Dermis microvascular lymphatic vessel endothelial cell (primary cell): ENCODE measurements around the gene MPI. TPM values are rescaled to one million over a fixed set of nuclear protein-coding genes. Genes with fewer than 3 reads are reported as not detected.

Experiments used
- DNase-seq, 2 donors: peaks; one replicate each; pipeline versions ENCODE4 v3.0.0 to v3.0.0-alpha.2; 2010; ENCODE audit warnings: low read depth in 2 of 2
- total RNA-seq: library from RNA; depleted of rRNA; stranded (reverse); fragments of >200 nt; gene quantifications from 2 replicates; pipeline ENCODE4 v1.2.1, GENCODE V29; 2014

The MPI gene, protein sequence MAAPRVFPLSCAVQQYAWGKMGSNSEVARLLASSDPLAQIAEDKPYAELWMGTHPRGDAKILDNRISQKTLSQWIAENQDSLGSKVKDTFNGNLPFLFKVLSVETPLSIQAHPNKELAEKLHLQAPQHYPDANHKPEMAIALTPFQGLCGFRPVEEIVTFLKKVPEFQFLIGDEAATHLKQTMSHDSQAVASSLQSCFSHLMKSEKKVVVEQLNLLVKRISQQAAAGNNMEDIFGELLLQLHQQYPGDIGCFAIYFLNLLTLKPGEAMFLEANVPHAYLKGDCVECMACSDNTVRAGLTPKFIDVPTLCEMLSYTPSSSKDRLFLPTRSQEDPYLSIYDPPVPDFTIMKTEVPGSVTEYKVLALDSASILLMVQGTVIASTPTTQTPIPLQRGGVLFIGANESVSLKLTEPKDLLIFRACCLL
- 24.3 and 38.9 TPM in 2 replicates for total RNA-seq

DNA sequence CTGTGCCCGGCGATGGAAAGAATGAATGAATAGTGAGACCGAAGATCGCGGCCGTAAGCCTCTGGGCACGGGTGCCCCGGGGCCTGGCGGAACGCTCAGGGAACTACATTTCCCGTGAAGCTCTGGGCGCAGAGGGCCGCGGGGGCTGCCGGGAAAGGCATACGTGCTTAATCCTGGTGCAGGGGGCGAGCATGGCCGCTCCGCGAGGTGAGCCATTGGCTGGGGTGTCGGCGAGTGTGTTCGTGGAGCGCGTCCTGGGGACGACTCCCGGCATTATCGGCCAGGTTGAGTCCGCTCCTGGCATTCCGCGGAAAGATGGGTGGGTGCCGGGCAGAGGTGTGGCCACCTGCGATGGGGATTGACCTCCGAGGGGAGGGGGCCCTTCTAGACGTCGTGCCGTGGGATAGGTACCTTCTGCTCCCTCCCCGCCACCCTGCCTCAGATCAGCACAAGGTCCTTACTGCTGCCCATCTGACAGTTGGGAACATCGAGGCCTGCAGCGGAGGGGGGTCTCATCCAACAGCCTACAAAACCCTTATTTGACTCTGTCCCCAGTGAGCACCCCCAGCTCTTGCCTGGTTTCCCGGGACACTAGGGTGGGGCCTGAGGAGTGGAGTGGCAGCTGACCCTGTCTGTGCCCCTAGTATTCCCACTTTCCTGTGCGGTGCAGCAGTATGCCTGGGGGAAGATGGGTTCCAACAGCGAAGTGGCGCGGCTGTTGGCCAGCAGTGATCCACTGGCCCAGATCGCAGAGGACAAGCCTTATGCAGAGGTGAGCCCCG is at the start of gene MPI:
TSS of gene MPI (plus strand) at position 160 of the 782 bp plus-strand sequence. CDS start at position 192, 32 bp downstream.
- DNase-seq = peak; percentile 42 to 85

DNA sequence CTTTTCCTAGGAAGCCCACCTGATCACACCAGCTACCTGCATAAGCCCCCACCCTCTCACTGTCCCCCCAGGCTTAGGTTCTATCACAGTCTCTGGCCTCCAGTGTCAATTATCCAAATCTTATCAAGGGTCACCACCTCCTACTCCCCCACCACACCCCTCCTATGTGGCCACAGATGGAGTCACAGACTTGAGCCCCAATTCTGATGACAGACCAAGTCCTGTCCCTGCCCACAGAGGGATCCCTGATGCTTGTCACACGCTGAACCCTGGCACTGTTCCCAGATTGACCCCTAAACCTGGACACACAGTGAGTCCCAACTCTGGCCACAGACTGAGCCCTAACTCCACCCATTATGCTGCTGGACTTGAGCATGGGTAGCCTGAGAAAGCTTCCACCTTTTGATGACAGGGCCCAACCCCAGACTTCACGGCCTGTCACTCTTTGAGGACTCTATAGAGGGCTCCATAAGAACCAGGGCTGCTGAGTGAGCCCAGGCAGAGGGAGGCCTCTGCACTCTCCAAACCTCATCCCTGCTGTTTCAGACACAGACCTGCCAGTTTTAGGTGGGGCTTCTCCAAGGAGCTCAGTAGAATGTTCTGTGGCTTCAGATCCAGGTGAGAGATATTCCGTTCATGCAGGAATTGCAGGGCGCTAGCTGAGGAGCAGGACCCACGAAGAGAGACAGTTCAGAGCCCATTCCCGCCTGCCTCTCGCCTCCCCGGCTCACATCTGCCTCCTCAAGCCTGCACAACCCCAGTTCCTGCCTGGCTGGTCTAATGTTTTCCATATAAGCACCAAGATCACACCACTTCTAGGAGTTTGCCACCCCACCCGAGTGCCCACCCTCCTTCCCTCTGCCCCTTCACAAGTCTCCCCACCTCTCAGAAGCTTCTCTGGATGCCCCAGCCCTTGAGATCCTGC is 48.7 kb upstream of the MPI start:
- DNase-seq = no peak

DNA sequence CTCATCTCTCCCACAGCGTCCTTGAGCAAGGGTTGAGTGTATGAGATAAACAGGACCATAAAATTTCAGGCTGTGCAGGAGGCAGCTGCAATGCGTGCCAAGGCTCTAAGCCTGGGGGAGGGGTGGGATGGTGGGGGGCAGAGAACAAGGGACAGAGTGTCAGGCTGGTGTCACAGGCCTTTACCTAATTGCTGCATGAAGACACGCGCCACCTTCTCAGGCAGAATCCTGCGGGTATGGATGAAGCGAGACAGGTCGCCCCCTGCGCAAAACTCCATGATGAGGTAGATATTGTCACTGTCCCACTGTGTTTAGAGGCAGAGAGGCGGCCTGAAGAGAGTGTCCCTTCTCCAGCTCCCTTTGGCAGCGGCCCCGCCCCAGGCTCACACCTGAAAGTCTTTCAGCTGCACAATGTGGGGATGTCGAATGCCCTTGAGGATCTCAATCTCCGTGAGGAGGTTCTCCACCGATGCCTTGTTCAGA is 47.9 kb upstream of the MPI start:
- DNase-seq = no peak

DNA sequence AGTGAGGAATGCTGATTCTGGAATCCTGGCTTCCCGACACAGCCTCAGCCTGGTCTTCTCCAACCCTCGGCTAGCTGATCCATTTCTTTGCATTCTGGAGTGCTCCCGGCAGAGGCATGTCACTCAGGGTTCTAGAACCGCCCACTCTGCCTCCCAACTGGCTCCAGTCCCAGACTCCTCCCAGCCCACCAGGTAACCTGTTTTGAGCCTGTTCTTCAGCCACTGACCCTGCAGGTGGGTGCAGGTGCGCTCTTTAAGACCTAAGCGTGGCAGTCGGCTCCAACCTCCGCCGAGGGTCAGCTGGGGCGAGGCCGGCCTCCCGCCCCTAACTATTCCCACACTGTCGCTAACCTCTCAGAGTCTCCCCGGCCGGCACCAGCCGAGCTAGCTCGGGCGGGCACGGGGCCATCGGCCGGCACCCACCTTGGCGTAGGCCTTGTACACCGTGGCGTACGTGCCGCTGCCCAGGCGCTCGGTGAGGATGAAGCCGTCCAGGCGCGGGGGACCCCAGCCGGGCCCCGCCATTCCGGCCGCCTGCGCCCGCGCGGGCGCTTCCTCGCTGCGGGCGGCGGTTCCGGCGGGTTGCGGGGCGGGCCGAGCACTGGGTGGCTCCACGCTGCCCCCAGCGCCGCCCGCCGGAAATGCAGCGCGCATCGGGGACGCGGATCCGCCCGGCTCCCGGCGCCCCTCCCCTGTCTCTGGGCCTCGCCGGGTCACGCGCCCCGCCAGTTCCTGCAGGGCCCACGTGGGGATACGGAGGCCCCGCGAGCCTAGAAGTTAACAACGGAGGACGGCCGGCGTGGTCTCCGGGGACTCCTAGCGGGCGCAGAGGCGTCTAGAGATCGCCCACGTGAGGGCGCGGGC is 47.0 kb upstream of the MPI start, which contains the start of gene ULK3:
TSS of gene ULK3 (minus strand) at position 576 of the 864 bp plus-strand sequence. CDS start at position 525, 51 bp downstream.
- peak; percentile 40 to 85 for DNase-seq

DNA sequence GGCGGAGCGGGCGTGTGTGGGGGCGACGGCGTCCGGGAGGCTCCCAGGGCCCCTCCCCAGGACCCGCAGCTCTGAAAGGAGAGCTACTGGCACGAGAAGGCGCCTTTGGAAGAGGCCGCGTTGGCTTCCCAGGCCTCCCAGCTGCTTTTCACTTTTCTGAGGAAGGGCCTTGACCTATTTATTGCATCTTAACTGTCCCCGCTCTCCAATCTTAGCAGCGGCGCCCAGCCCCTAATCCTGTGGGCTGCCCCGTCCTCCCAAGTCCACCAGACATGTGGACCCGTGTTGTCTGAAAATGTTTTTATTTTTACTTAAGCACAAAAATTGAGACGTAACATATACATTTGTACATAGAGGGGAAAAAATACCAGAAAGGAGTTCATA is 46.4 kb upstream of the MPI start:
- DNase-seq = no peak

DNA sequence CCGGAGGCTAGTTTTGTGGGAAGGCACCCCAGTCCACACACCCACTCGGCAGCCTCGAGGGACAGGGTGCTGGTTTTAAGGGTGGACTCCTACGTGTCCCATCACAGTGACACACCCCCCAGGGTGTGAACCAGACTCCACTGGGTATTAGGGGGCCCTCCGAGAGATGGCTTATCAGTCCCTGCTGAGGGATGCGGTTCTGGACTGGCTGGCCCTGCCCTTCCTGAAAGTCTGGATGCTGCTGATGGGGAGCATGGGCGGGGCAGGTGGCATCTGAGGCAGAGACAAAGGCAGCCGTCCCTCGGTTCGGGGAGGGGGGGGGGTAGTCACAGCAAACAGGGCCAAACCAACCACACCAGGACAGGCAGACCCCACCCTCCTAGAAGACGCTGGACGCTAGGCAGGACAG is 45.9 kb upstream of the MPI start:
- DNase-seq = no peak

DNA sequence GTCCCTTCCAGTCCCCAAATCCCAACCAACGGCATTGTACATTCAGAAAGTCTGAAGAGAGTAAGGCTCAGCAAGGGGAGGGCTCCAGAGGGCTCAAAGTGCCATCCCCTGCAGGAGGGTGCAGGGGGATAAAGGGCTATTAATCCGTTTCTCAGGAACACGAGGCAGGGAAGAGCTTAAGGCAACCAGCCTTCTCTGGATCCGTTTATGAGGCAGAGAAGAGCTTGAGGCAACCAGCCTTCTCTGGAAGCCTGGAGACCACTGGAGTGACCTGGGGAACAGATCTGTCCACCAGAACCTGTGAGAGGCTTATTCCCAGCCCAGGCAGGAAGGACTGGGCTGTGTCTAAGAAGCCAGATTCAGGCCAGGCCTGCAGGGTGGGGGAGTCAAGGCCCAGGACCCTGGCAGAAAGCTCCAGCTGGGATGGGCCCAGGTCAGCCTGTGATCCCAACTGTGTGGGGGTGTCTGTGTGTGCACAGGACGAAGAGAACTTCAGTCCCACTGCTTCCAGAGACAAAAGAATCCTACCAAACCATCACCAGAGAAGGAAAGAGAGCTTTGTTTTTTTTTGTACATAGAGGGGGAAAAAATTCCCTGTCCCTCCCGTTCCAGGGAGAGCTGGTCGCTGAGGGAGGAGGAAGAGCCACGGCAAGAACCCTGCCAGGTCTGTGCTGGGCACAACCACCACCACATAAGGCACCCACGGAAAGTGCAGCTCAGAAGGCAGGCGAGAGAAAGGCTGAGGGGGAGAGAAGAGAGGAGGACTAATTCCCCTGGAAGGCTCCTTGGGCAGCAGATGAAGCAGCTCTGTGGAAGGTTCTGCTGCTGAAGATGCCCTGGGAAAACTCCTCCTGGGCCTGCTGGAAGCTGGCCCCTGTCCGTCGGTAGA is 45.3 kb upstream of the MPI start:
- no peak for DNase-seq

DNA sequence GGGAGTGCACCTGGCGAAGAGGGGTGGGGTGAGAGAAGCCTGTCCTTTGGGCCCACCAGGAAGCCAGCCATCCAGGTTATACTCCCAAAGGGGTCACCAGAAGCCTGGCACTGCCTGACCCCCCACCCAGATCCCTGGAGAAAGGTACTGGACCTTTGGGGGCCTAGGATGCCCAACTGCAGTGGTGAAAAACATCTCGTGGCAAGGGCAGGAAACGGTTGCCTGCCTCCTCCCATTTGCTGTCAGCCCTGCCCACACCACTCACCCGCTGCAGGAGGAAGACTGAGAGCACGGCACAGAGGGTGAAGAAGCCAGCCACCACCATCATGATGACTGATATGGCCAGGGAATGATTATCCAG is 44.7 kb upstream of the MPI start:
- DNase-seq = no peak

DNA sequence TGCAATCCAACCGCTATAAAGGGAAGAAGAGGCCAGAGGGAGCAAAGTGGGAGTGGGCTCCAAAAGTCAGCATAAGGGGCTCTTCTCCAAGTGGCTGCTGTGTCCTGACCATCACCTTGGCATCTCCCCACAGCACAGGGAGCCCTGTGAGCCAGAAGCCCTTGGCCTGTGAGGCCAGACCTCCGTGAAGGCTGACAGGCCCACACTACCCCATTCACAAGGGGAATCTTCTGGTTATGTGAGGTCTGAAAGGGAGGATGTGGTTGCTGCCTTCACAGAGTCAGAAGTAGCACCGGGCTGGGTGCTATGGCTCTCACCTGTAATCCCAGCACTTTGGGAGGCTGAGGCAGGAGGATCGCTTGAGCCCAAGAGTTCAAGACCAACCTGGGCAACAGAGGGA is 44.3 kb upstream of the MPI start:
- no peak for DNase-seq

DNA sequence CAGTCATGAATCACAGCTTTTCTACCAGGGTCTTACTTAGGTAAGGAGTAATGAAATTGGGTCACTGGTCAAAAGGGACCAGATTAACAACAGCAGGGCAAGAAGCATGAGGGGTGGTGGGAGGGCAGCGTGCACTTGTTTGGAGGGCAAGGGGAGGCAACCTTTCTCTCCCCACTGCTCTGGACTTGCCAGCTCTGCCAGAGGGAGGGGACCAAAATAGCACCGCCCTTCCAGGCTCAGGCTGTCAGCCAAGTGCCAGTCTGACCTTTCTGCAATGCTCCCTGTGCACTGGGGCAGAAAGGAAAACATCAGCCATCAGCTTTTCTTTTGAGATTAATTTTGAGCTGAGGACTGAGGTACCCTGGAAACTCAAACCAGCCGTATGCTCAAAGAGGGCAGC is 42.4 kb upstream of the MPI start:
- no peak for DNase-seq

DNA sequence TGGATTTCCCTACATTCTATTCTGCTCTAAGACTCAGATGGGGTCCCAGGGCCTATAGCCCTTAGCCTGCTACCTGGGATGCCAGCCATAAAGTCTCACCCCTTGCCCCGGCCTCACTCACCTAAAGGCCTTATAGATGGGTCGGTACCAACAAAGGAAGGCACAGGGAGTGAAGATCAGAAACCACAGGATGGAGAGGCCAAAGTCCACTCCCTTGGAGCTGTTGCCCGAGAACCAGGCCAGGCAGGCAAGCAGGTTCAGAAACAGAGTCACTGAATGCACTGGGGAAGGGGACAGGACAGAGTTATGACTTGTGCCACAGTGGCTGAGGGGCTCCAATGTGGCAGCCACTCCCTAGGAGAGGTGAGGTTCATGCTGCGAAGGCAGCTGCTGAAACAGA is 39.4 kb upstream of the MPI start:
- no peak for DNase-seq

DNA sequence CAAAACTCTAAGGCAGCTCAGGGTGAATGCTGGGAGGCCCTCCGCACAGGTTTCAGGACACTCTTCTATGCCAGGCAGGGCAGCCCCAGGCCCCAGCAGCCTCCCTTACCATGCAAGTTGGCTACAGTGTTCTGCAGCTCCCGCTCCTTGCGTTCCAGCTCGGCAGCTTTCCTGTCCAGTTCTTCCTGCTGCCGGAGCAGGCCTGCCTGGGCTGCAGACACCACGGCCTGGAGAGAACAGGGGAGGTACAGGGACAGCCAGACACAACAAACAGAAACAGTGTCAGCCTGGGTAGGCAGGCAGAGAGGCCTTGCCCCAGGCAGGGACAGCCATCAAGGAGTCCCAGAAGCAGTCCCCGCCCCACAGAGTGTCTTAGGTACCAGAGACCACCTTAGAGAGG is 37.9 kb upstream of the MPI start:
- no peak for DNase-seq

DNA sequence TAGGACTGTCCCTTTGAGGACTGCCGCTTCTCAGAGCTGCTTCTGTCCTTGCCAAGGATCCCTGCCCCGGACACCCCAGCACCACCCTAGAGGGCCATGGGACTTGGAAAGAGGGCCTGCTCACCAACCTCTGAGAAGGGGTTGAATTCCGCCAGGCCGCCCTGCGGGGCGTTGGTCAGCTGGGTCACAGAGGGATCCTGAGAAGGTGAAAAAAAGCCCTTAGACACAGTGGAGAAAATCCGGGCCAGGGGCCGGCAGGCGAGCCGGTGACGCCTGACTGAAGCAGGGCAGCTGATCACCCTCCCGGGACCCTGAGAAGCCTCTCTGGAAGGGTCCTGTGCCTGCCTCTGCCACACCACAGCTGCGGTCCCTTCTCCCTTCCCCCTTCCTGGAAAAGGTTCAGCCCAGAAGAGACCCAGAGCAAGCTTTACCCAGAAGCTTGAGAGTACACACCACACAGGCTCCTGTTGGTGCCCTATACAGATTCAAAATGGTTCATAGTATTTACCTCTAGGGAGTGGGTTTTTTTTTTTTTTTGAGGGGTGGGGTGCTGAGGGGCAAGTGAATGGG is 35.3 kb upstream of the MPI start:
- DNase-seq = no peak

DNA sequence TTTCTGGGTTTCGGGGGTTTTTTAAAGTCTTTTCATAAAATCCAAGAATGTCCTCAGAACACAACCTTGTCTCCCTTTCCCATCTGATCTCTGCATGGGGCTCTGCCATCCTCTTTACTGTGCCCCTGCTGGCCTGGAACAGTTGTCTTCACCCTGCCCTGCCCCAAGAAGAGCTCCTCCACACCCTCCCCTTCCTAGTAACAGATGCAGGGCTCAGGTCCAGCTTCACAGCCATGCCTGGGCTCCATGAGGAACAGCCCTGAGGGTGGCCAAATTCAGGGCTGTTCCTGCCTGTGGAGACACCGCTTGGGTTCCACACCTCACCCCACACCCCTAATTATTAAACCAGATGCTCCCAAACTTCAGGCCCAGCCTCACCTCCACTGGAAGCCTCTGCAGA is 34.0 kb upstream of the MPI start:
- DNase-seq = no peak

DNA sequence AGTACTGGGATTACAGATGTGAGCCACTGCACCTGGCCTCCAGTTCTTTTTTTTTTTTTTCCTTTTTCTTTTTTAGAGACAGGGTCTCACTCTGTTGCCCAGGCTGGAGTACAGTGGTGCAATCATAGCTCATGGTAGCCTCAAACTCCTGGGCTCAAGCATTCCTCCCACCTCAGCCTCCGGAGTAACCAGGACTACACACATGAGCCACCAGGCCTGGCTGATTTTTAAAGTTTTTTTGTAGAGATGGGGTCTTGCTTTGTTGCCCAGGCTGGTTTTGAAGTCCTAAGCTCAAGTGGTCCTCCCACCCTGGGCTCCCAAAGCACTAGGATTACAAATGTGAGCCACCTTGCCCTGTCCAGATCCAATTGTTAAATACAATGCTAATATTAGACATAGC is 33.3 kb upstream of the MPI start:
- no peak for DNase-seq

DNA sequence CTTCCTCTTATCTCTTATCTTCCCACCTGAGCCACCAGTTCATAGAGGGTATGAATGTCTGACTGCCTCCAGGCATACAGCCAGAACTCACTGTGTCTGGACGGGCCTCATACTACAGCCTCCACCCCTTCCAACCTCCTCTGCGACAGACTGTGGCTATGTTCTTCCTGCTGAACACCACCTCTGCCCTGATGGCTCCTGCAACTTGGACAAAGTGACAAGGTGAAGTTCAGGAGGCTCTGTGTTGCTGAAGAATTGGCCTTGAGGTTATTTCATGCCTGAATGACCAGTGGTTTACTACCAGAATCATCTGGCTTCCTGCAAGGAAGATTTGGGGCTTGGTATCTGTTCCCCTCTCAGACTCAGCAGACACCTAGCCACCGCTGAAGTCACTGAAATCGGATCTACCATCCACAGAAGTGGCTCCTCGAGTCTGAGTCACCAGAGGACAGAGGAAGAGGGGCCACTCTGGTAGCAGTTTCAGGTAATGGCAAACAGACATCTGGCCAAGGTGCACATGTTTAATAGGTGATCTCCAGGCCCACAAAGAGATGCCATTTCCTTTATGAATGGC is 32.7 kb upstream of the MPI start:
- DNase-seq = no peak

DNA sequence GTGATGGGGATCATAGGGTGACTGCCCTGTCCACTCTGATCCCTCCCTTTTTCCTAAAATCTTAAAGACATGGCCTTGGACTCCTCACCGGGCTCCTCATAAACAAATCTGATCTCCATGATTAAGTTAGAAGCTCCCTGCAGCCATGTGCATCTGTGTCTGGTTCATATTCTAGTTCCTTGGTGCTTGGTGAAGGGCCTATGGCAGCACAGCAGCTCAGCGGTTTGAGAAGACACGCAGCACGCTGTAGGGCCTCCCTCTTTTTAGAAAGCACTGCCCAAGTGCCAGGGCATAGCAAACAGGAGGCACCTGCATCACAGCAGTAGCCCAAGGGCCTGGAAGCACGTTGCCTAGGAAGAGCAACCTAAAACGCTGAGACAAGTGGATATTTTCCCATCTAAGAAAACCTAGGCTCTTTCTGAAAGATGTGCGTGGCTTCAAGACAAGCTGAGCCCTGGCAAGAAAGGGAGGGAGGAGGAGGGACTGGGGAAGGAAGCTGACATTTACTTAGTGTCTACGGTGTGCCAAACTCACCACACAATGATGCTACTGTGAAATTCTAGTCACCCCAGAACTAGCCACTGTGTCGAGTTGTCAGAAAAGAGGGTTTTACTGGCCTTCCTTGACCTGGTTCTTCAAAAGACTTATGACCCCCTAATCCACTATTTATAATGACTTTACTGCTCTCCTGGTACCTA is 32.0 kb upstream of the MPI start:
- DNase-seq = no peak

DNA sequence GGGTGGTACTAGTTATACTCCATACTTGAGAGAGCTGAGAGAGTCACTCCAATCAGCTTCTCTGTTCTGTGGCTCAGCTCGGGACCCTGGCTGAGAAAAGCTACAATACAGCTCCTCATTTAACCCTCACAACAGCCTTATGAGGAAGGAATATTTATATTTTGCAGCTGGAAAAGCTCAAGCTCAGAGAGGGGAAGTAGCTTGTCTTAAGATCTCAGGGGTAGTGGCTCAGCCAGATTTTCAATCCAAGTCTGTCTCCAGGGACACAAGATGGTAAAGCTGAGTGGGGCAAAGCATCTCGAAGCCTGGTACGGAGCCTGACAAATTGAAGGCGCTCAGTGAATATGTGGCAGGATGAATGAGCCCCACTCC is 31.5 kb upstream of the MPI start:
- DNase-seq = no peak
